Prostate gland (tissue), 2 donors: ENCODE results near the gene NDFIP2.

Experiments
- POLR2A ChIP-seq: fragments of 450-650 bp; IDR thresholded peaks from one replicate; pipeline ENCODE4 v1.6.1; 2016; ENCODE audit warnings: antibody characterized with exemption, mild to moderate bottlenecking
- POLR2AphosphoS5 ChIP-seq: sonication (generic); formaldehyde crosslinking; IDR thresholded peaks from one replicate; pipeline ENCODE4 v1.6.1; 2017; ENCODE audit warnings: antibody characterized with exemption
- TF ChIP-seq, protein P1 (sequence below), 4 experiments: fragments of 200-600 bp in 2 of 4; fragments of 450-650 bp in 2 of 4; sonication (generic) in 2 of 4; IDR thresholded peaks; 1 replicate in 3 of 4; 2 replicates in 1 of 4; pipeline ENCODE4 v1.5.1; 2016 to 2019; ENCODE audit warnings: antibody characterized with exemption in 4 of 4, mild to moderate bottlenecking in 2 of 4, moderate library complexity in 2 of 4

GRCh38 chr13:79445968-79446645, 34.8 kb upstream of the NDFIP2 start:
- TF ChIP-seq, protein P1, sequence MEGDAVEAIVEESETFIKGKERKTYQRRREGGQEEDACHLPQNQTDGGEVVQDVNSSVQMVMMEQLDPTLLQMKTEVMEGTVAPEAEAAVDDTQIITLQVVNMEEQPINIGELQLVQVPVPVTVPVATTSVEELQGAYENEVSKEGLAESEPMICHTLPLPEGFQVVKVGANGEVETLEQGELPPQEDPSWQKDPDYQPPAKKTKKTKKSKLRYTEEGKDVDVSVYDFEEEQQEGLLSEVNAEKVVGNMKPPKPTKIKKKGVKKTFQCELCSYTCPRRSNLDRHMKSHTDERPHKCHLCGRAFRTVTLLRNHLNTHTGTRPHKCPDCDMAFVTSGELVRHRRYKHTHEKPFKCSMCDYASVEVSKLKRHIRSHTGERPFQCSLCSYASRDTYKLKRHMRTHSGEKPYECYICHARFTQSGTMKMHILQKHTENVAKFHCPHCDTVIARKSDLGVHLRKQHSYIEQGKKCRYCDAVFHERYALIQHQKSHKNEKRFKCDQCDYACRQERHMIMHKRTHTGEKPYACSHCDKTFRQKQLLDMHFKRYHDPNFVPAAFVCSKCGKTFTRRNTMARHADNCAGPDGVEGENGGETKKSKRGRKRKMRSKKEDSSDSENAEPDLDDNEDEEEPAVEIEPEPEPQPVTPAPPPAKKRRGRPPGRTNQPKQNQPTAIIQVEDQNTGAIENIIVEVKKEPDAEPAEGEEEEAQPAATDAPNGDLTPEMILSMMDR (IDR thresholded peaks at IDR 0.05) = no peak
- no peak for TF ChIP-seq POLR2A
- no peak for TF ChIP-seq POLR2AphosphoS5
